Measurements from ENCODE around the gene NANS.
A peak's percentile ranks its signal among the peaks of the same experiment; 100 is the strongest.

Gene NANS

DNA sequence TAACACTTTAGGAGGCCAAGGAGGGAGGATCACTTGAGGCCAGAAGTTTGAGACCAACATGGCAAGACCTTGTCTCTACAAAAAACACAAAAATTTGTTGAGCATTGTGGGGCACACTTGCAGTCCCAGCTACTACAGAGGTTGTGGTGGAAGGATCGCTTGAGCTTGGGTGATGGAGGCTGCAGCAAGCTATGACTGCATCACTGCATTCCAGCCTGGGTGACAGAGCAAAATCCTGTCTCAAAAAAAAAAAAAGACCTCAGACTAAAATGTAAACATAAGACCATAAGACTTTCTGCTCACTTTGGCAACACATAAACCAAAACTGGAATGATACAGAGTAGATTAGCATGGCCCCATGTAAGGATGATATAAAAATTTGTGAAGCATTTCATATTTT lies 24.6 kb upstream of the NANS start:
- ATAC-seq, result no peak
- TF ChIP-seq ARNTL (CRISPR knock-in tag; IDR thresholded peaks at IDR 0.05; ENCODE audit: borderline replicate concordance, low read depth) (no peak), CSDC2 (CRISPR knock-in tag; IDR thresholded peaks at IDR 0.05) (no peak), OSR1 (CRISPR knock-in tag; IDR thresholded peaks at IDR 0.05) (no peak), ESRRG (CRISPR knock-in tag; IDR thresholded peaks at IDR 0.05) (no peak), BACH2 (CRISPR knock-in tag; IDR thresholded peaks at IDR 0.05; ENCODE audit: borderline replicate concordance) (no peak), TCF4 (CRISPR knock-in tag; IDR thresholded peaks at IDR 0.05; ENCODE audit: borderline replicate concordance) (no peak), ZNF70 (CRISPR knock-in tag; IDR thresholded peaks at IDR 0.05) (no peak), ISL1 (CRISPR knock-in tag; IDR thresholded peaks at IDR 0.05) (no peak), ZC3H10 (CRISPR knock-in tag; IDR thresholded peaks at IDR 0.05) (no peak), ZNF565 (CRISPR knock-in tag; conservative IDR thresholded peaks at IDR 0.05; ENCODE audit: low read depth) (no peak), RARB (CRISPR knock-in tag; IDR thresholded peaks at IDR 0.05) (no peak), ZFP3 (CRISPR knock-in tag; IDR thresholded peaks at IDR 0.05) (no peak), ZNF8 (CRISPR knock-in tag; IDR thresholded peaks at IDR 0.05) (no peak), PPARA (CRISPR knock-in tag; IDR thresholded peaks at IDR 0.05; ENCODE audit: borderline replicate concordance) (no peak), ZFP30 (CRISPR knock-in tag; IDR thresholded peaks at IDR 0.05) (no peak), GLIS3 (CRISPR knock-in tag; IDR thresholded peaks at IDR 0.05) (no peak), SNAI2 (CRISPR knock-in tag; IDR thresholded peaks at IDR 0.05) (no peak)
- TF ChIP-seq, protein P1, sequence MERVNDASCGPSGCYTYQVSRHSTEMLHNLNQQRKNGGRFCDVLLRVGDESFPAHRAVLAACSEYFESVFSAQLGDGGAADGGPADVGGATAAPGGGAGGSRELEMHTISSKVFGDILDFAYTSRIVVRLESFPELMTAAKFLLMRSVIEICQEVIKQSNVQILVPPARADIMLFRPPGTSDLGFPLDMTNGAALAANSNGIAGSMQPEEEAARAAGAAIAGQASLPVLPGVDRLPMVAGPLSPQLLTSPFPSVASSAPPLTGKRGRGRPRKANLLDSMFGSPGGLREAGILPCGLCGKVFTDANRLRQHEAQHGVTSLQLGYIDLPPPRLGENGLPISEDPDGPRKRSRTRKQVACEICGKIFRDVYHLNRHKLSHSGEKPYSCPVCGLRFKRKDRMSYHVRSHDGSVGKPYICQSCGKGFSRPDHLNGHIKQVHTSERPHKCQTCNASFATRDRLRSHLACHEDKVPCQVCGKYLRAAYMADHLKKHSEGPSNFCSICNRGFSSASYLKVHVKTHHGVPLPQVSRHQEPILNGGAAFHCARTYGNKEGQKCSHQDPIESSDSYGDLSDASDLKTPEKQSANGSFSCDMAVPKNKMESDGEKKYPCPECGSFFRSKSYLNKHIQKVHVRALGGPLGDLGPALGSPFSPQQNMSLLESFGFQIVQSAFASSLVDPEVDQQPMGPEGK (CRISPR knock-in tag; IDR thresholded peaks at IDR 0.05; ENCODE audit: borderline replicate concordance), result no peak
- TF ChIP-seq, protein P2, sequence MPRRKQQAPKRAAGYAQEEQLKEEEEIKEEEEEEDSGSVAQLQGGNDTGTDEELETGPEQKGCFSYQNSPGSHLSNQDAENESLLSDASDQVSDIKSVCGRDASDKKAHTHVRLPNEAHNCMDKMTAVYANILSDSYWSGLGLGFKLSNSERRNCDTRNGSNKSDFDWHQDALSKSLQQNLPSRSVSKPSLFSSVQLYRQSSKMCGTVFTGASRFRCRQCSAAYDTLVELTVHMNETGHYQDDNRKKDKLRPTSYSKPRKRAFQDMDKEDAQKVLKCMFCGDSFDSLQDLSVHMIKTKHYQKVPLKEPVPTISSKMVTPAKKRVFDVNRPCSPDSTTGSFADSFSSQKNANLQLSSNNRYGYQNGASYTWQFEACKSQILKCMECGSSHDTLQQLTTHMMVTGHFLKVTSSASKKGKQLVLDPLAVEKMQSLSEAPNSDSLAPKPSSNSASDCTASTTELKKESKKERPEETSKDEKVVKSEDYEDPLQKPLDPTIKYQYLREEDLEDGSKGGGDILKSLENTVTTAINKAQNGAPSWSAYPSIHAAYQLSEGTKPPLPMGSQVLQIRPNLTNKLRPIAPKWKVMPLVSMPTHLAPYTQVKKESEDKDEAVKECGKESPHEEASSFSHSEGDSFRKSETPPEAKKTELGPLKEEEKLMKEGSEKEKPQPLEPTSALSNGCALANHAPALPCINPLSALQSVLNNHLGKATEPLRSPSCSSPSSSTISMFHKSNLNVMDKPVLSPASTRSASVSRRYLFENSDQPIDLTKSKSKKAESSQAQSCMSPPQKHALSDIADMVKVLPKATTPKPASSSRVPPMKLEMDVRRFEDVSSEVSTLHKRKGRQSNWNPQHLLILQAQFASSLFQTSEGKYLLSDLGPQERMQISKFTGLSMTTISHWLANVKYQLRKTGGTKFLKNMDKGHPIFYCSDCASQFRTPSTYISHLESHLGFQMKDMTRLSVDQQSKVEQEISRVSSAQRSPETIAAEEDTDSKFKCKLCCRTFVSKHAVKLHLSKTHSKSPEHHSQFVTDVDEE (CRISPR knock-in tag; IDR thresholded peaks at IDR 0.05), result no peak

DNA sequence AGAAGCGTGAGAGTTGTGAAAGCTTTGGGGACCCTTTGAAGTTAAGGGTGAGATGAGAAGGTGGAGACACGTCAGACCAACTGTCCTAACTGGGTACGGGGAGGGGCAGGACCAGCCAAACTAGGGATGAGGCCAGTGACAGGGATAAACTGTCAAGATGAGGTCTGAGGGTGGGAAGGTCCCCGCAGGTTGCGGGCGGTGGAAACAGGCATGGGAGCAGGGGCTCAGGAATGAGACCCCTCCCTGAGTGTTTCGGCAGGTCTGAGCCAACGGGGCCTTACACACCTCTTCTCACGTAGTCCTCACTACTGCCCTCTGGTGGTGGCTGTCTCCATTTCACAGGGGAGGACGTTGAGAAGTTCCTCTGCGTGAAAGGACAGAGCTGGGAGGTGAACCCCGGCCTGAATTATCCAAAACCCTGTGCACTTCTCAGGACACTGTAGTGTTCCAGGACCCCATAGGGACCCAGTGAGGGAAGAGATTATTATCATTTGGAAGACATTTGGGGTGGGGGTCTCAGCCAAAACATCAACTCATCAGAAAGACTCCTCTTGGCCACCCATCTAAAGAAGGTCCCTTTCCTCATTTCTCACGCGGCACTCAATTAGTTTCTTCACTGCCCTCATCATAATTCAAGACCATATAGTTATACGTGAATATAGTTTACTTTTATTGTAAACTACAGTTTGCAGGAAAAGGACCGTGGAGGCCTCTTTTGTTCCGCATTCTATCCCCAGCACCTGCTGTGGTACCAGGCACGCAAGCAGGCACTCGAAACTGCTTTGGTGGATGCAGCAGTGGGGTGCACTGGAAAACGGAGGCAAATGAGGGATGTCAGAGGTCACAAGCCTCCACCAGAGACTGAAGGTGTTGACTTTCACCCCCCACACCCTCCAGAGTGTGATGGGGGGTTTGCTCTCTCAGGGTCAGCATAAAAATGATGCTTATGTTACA lies 21.7 kb upstream of the NANS start:
- ATAC-seq, result peak; percentile 96
- TF ChIP-seq ZNF8 (CRISPR knock-in tag; IDR thresholded peaks at IDR 0.05), result no peak
- TF ChIP-seq, protein P2 (CRISPR knock-in tag; IDR thresholded peaks at IDR 0.05), result no peak
- no peak for TF ChIP-seq RARB (CRISPR knock-in tag; IDR thresholded peaks at IDR 0.05)
- no peak for TF ChIP-seq ISL1 (CRISPR knock-in tag; IDR thresholded peaks at IDR 0.05)
- TF ChIP-seq, protein P1 (CRISPR knock-in tag; IDR thresholded peaks at IDR 0.05; ENCODE audit: borderline replicate concordance), result no peak
- TF ChIP-seq, protein P3, sequence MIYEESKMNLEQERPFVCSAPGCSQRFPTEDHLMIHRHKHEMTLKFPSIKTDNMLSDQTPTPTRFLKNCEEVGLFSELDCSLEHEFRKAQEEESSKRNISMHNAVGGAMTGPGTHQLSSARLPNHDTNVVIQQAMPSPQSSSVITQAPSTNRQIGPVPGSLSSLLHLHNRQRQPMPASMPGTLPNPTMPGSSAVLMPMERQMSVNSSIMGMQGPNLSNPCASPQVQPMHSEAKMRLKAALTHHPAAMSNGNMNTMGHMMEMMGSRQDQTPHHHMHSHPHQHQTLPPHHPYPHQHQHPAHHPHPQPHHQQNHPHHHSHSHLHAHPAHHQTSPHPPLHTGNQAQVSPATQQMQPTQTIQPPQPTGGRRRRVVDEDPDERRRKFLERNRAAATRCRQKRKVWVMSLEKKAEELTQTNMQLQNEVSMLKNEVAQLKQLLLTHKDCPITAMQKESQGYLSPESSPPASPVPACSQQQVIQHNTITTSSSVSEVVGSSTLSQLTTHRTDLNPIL (CRISPR knock-in tag; IDR thresholded peaks at IDR 0.05; ENCODE audit: low read depth), result no peak
